GM21360 (cell line): ENCODE data around the gene STXBP1.

Experiments used
- ATAC-seq: cut with Tn5 transposase; IDR thresholded peaks from one replicate; pipeline ENCODE4 v1.9.1; 2021; ENCODE audit warnings: mild to moderate bottlenecking, moderate library complexity; ENCODE audit not compliant: unreplicated experiment

The STXBP1 gene

GRCh38 chr9:127712371-127712770 is 100.3 kb downstream of the STXBP1 start:
- no peak for ATAC-seq

GRCh38 chr9:127712867-127713266 is 100.8 kb downstream of the STXBP1 start:
- no peak for ATAC-seq

GRCh38 chr9:127714020-127714750 is 102.1 kb downstream of the STXBP1 start:
- no peak for ATAC-seq

- no peak for ATAC-seq
Observed at GRCh38 chr9:127714951-127715469, 102.9 kb downstream of the STXBP1 start.

- ATAC-seq: peak; percentile 78
Observed at GRCh38 chr9:127715470-127716337, 103.6 kb downstream of the STXBP1 start, which contains the start of the genes PTRH1 and TTC16. Gene PTRH1 (minus strand): TSS chr9:127715663. CDS start chr9:127715639, 24 bp downstream. Gene TTC16 (plus strand): TSS chr9:127716079. CDS start chr9:127716146, 67 bp downstream.

- no peak for ATAC-seq
Observed at GRCh38 chr9:127716412-127716811, 104.3 kb downstream of the STXBP1 start.

GRCh38 chr9:127717766-127718165 is 105.7 kb downstream of the STXBP1 start:
- ATAC-seq: no peak

- no peak for ATAC-seq
Observed at GRCh38 chr9:127720031-127720864, 108.2 kb downstream of the STXBP1 start.

- ATAC-seq: no peak
Observed at GRCh38 chr9:127720865-127721227, 108.8 kb downstream of the STXBP1 start.

- ATAC-seq: no peak
Observed at GRCh38 chr9:127721391-127721821, 109.3 kb downstream of the STXBP1 start.

GRCh38 chr9:127722055-127722745 is 110.1 kb downstream of the STXBP1 start:
- no peak for ATAC-seq

GRCh38 chr9:127723013-127723412 is 110.9 kb downstream of the STXBP1 start:
- no peak for ATAC-seq

- no peak for ATAC-seq
Observed at GRCh38 chr9:127723444-127723843, 111.4 kb downstream of the STXBP1 start.

- ATAC-seq: no peak
Observed at GRCh38 chr9:127724012-127724411, 111.9 kb downstream of the STXBP1 start.

- no peak for ATAC-seq
Observed at GRCh38 chr9:127726871-127727270, 114.8 kb downstream of the STXBP1 start.

GRCh38 chr9:127728808-127729207 is 116.7 kb downstream of the STXBP1 start:
- ATAC-seq: no peak

GRCh38 chr9:127729522-127730256 is 117.6 kb downstream of the STXBP1 start:
- no peak for ATAC-seq

GRCh38 chr9:127730262-127730661 is 118.2 kb downstream of the STXBP1 start:
- ATAC-seq: no peak

GRCh38 chr9:127730799-127731410 is 118.8 kb downstream of the STXBP1 start:
- no peak for ATAC-seq
